HK-2 (cell line): Measurements from ENCODE around the gene IL34.

Source experiments
- DNase-seq: peaks from one replicate; pipeline ENCODE4 v3.0.0-alpha.2; 2018; ENCODE audit not compliant: unreplicated experiment

The IL34 gene

GRCh38 chr16:70689035-70689969, 42.9 kb downstream of the IL34 start:
- no peak for DNase-seq

- DNase-seq: no peak
Observed at GRCh38 chr16:70689970-70690891, 43.9 kb downstream of the IL34 start.

GRCh38 chr16:70691223-70692129, 45.1 kb downstream of the IL34 start:
- DNase-seq: no peak

- no peak for DNase-seq
Observed at GRCh38 chr16:70692130-70692872, 45.9 kb downstream of the IL34 start.

- DNase-seq: no peak
Observed at GRCh38 chr16:70692873-70693671, 46.7 kb downstream of the IL34 start.

GRCh38 chr16:70694088-70694867, 47.9 kb downstream of the IL34 start:
- DNase-seq: peak; percentile 83

- DNase-seq: no peak
Observed at GRCh38 chr16:70694868-70695218, 48.5 kb downstream of the IL34 start.

- peak; percentile 52 for DNase-seq
Observed at GRCh38 chr16:70695331-70696070, 49.1 kb downstream of the IL34 start.

GRCh38 chr16:70696355-70696754, 50.0 kb downstream of the IL34 start:
- DNase-seq: no peak

- no peak for DNase-seq
Observed at GRCh38 chr16:70696952-70697593, 50.7 kb downstream of the IL34 start.

- DNase-seq: no peak
Observed at GRCh38 chr16:70697594-70698170, 51.3 kb downstream of the IL34 start.

GRCh38 chr16:70698901-70699300, 52.5 kb downstream of the IL34 start:
- DNase-seq: no peak

GRCh38 chr16:70699696-70700095, 53.3 kb downstream of the IL34 start:
- no peak for DNase-seq

GRCh38 chr16:70700101-70701020, 54.0 kb downstream of the IL34 start:
- no peak for DNase-seq

GRCh38 chr16:70701036-70701435, 54.7 kb downstream of the IL34 start:
- no peak for DNase-seq

- no peak for DNase-seq
Observed at GRCh38 chr16:70701596-70701995, 55.2 kb downstream of the IL34 start.

- DNase-seq: no peak
Observed at GRCh38 chr16:70701998-70702397, 55.6 kb downstream of the IL34 start.
